ENCODE data around the gene AMDHD1.
"Not testable (repeated sequence)": the region's sequence is repeated elsewhere in the genome, so short reads cannot be mapped to it uniquely, and the experiment has no call there.

AMDHD1 gene

GRCh38 chr12:95960241-95960640 is 17.1 kb downstream of the AMDHD1 start:
- no peak for DNase-seq (ENCODE audit: insufficient read length, low spot score)
- FAIRE-seq, result no peak
- no peak for TF ChIP-seq CTCF (IDR thresholded peaks at IDR 0.05; ENCODE audit: insufficient read depth, missing control alignments)

- FAIRE-seq (no peak), DNase-seq (ENCODE audit: insufficient read length, low spot score) (no peak)
- TF ChIP-seq CTCF (IDR thresholded peaks at IDR 0.05; ENCODE audit: insufficient read depth, missing control alignments), result no peak
These were observed 19.1 kb downstream of the AMDHD1 start for GRCh38 chr12:95962222-95962621.

- no peak for TF ChIP-seq CTCF (IDR thresholded peaks at IDR 0.05; ENCODE audit: insufficient read depth, missing control alignments)
- no peak for FAIRE-seq
- no peak for DNase-seq (ENCODE audit: insufficient read length, low spot score)
These were observed 20.0 kb downstream of the AMDHD1 start for GRCh38 chr12:95963096-95963495.

GRCh38 chr12:95966287-95966870 is 23.2 kb downstream of the AMDHD1 start:
- DNase-seq (ENCODE audit: insufficient read length, low spot score) (no peak), FAIRE-seq (no peak)
- TF ChIP-seq CTCF (IDR thresholded peaks at IDR 0.05; ENCODE audit: insufficient read depth, missing control alignments), result no peak

GRCh38 chr12:95967301-95967700 is 24.2 kb downstream of the AMDHD1 start:
- FAIRE-seq (no peak), DNase-seq (ENCODE audit: insufficient read length, low spot score) (no peak)
- no peak for TF ChIP-seq CTCF (IDR thresholded peaks at IDR 0.05; ENCODE audit: insufficient read depth, missing control alignments)

GRCh38 chr12:95969116-95969515 is 26.0 kb downstream of the AMDHD1 start:
- FAIRE-seq; DNase-seq (ENCODE audit: insufficient read length, low spot score): not testable (repeated sequence)

- DNase-seq (ENCODE audit: insufficient read length, low spot score) (no peak), FAIRE-seq (no peak)
- TF ChIP-seq CTCF (IDR thresholded peaks at IDR 0.05; ENCODE audit: insufficient read depth, missing control alignments), result no peak
These were observed 27.8 kb downstream of the AMDHD1 start for GRCh38 chr12:95970905-95971304.

Data from D721Med (cell line).